Caco-2 (cell line): Measurements from ENCODE around the gene RYR1. TPM values are rescaled to one million over a fixed set of nuclear protein-coding genes. Genes with fewer than 3 reads are reported as not detected.

ENCODE experiments used
- BruUV-seq: library from RNA; stranded (reverse); fragments of 400-500 nt; replicated peaks from 2 replicates; lab custom pipeline; 2021; lab: Mats Ljungman, UMichigan
- CTCF ChIA-PET: fragments of 300-600 bp; sonication (Branson Sonifier 250); formaldehyde crosslinking; loops from one replicate; lab custom pipeline; 2022; ENCODE audit warnings: antibody characterized with exemption; lab: Charles Lee
- POLR2A ChIA-PET: fragments of 300-600 bp; sonication (Branson Sonifier 250); formaldehyde crosslinking; loops from one replicate; lab custom pipeline; 2022; ENCODE audit warnings: antibody characterized with exemption; lab: Charles Lee
- DNase-seq, 2 experiments: peaks; one replicate each; pipeline versions ENCODE4 v3.0.0 to v3.0.0-alpha.2; 2020 to 2022
- H3K27me3 ChIP-seq: replicated peaks from 2 replicates; pipeline ENCODE4 v1.6.0; 2011; ENCODE audit warnings: low read length; ENCODE audit not compliant: control insufficient read depth, insufficient read depth
- H3K36me3 ChIP-seq: 2 replicates; pipeline ENCODE4 v1.5.1; 2011; ENCODE audit warnings: low read length; ENCODE audit not compliant: control insufficient read depth, insufficient read depth
- H3K4me1 ChIP-seq: fragments of 250-450 bp; sonication (Bioruptor Pico); 2 replicates; pipeline ENCODE4 v1.5.1; 2020; ENCODE audit warnings: mild to moderate bottlenecking
- H3K4me3 ChIP-seq: 2 replicates; pipeline ENCODE4 v1.5.1; 2011; ENCODE audit warnings: low read depth, mild to moderate bottlenecking, control low read depth, low read length
- H3K9me3 ChIP-seq: fragments of 250-450 bp; sonication (Bioruptor Pico); 2 replicates; pipeline ENCODE4 v1.5.1; 2020; ENCODE audit warnings: mild to moderate bottlenecking, moderate library complexity
- H3K27ac Mint-ChIP-seq: one replicate; pipeline ENCODE4 v1.8.0; 2022; ENCODE audit warnings: mixed read lengths; ENCODE audit not compliant: unreplicated experiment
- H3K27me3 Mint-ChIP-seq: one replicate; pipeline ENCODE4 v1.8.0; 2022; ENCODE audit warnings: mixed read lengths; ENCODE audit not compliant: insufficient read depth, unreplicated experiment
- H3K36me3 Mint-ChIP-seq: one replicate; pipeline ENCODE4 v1.8.0; 2022; ENCODE audit warnings: mild to moderate bottlenecking, mixed read lengths; ENCODE audit not compliant: insufficient read depth, unreplicated experiment
- H3K4me1 Mint-ChIP-seq: one replicate; pipeline ENCODE4 v1.8.0; 2022; ENCODE audit warnings: low read depth, mixed read lengths; ENCODE audit not compliant: unreplicated experiment
- H3K4me3 Mint-ChIP-seq: one replicate; pipeline ENCODE4 v1.8.0; 2022; ENCODE audit warnings: mild to moderate bottlenecking, moderate library complexity, mixed read lengths; ENCODE audit not compliant: unreplicated experiment
- H3K9me3 Mint-ChIP-seq: one replicate; pipeline ENCODE4 v1.8.0; 2022; ENCODE audit warnings: mixed read lengths; ENCODE audit not compliant: unreplicated experiment
- CTCF ChIP-seq, 2 experiments: fragments of 200-600 bp in 1 of 2; IDR thresholded peaks; 1 replicate in 1 of 2; 2 replicates in 1 of 2; pipeline versions ENCODE4 v1.5.1 to v1.8.0; 2011 to 2022; ENCODE audit warnings: antibody characterized with exemption in 1 of 2, control low read depth in 1 of 2, inconsistent platforms in 1 of 2, low read depth in 1 of 2, low read length in 1 of 2, mild to moderate bottlenecking in 1 of 2, moderate library complexity in 1 of 2; ENCODE audit not compliant: insufficient read depth in 1 of 2, severe bottlenecking in 1 of 2, unreplicated experiment in 1 of 2
- intact Hi-C: fragments of 100-400 bp; cut with micrococcal nuclease; formaldehyde crosslinking; loops from one replicate; pipeline ENCODE4 v1.10.0; 2022; ENCODE audit not compliant: unreplicated experiment
- total RNA-seq: library from RNA; stranded (reverse); gene quantifications from 2 replicates; pipeline ENCODE4 v1.2.3, GENCODE V29; 2022

RYR1 gene
- total RNA-seq, 1 experiment from 2014 or later = 5.6 TPM

- no peak overlapping the region for H3K4me3 Mint-ChIP-seq
- peaks cover 9% of the 10 kb centered on the region for H3K36me3 ChIP-seq
- no peak for DNase-seq
- POLR2A ChIA-PET = interaction anchor here (1.5 kb wide), 1 partner anchor 11 kb away, joined by 4 read pairs; the partner anchor contains the start of gene PSMD8
- H3K36me3 Mint-ChIP-seq = peaks cover 62% of the 10 kb centered on the region
- H3K9me3 ChIP-seq = no peaks in the 10 kb centered on the region
- H3K9me3 Mint-ChIP-seq = no peaks in the 10 kb centered on the region
- no peak for TF ChIP-seq CTCF (IDR thresholded peaks at IDR 0.05; ENCODE audit: insufficient read depth in 1 of 2, low read depth in 1 of 2, low read length in 1 of 2, severe bottlenecking in 1 of 2, unreplicated experiment in 1 of 2)
- no TSS peak for BruUV-seq
- H3K27ac Mint-ChIP-seq = no peak overlapping the region
- H3K4me1 ChIP-seq = peaks cover 17% of the 10 kb centered on the region; the same call in 1 of the 2 replicates
- no peak overlapping the region for H3K4me3 ChIP-seq
- no peaks in the 10 kb centered on the region for H3K27me3 ChIP-seq
- intact Hi-C loops = no loop called here
- peaks cover 13% of the 10 kb centered on the region for H3K4me1 Mint-ChIP-seq
- H3K27me3 Mint-ChIP-seq = no peaks in the 10 kb centered on the region
- CTCF ChIA-PET = interaction anchor here (1.2 kb wide), 1 partner anchor 18 kb away, joined by 7 read pairs; the partner anchor contains the start of gene FAM98C
These were observed 48.3 kb upstream of the RYR1 start for GRCh38 chr19:38385057-38385803.

GRCh38 chr19:38385804-38386257, 47.7 kb upstream of the RYR1 start:
- Histone ChIP-seq H3K36me3 (peaks cover 9% of the 10 kb centered on the region), H3K4me3 (no peak overlapping the region), H3K9me3 (no peaks in the 10 kb centered on the region), H3K27me3 (no peaks in the 10 kb centered on the region), H3K4me1 (peaks cover 17% of the 10 kb centered on the region; the same call in 1 of the 2 replicates)
- Mint-ChIP-seq H3K9me3 (no peaks in the 10 kb centered on the region), H3K27ac (no peak overlapping the region), H3K4me1 (peaks cover 13% of the 10 kb centered on the region), H3K27me3 (no peaks in the 10 kb centered on the region), H3K36me3 (peaks cover 62% of the 10 kb centered on the region), H3K4me3 (no peak overlapping the region)
- intact Hi-C loops = no loop called here
- CTCF ChIA-PET = no interaction called here
- TF ChIP-seq CTCF (IDR thresholded peaks at IDR 0.05; ENCODE audit: insufficient read depth in 1 of 2, low read depth in 1 of 2, low read length in 1 of 2, severe bottlenecking in 1 of 2, unreplicated experiment in 1 of 2) = no peak
- no peak for DNase-seq
- POLR2A ChIA-PET = no interaction called here
- no TSS peak for BruUV-seq

GRCh38 chr19:38386300-38386970, 47.1 kb upstream of the RYR1 start:
- Histone ChIP-seq H3K4me3 (no peak overlapping the region), H3K27me3 (no peaks in the 10 kb centered on the region), H3K9me3 (no peaks in the 10 kb centered on the region), H3K4me1 (peaks cover 17% of the 10 kb centered on the region; the same call in 1 of the 2 replicates), H3K36me3 (peaks cover 7% of the 10 kb centered on the region)
- Mint-ChIP-seq H3K27me3 (no peaks in the 10 kb centered on the region), H3K9me3 (no peaks in the 10 kb centered on the region), H3K36me3 (peaks cover 56% of the 10 kb centered on the region), H3K4me3 (no peak overlapping the region), H3K27ac (no peak overlapping the region), H3K4me1 (peaks cover 13% of the 10 kb centered on the region)
- ChIA-PET CTCF (interaction anchor here (1.7 kb wide), 1 partner anchor 12 kb away, joined by 19 read pairs; the partner anchor contains the start of gene PSMD8), POLR2A (no interaction called here)
- intact Hi-C loops = no loop called here
- TF ChIP-seq CTCF (IDR thresholded peaks at IDR 0.05; ENCODE audit: insufficient read depth in 1 of 2, low read depth in 1 of 2, low read length in 1 of 2, severe bottlenecking in 1 of 2, unreplicated experiment in 1 of 2) = no peak
- no peak for DNase-seq
- no TSS peak for BruUV-seq
